ENCODE data around the gene VPS39.

DNA sequence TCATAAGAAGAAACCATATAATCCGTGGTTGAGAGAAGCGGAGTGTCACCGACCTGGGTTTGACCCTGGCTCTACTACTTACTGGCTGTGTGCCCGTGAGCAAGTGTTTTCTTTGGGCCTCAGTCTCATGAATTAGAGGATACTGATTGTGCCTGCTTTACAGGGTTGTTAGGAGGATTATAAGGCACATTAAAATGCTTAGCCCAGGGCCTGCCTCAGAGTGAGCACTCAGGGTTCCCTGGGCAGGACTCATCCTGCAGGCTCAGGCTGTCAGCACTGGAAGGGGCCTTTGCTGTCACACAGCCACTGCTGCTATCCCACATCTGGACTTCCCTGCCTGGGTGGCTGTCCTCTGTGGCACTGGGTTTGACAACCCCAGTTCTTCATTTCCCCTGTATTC, 56.4 kb downstream of the VPS39 start:
- TF ChIP-seq, protein P1, sequence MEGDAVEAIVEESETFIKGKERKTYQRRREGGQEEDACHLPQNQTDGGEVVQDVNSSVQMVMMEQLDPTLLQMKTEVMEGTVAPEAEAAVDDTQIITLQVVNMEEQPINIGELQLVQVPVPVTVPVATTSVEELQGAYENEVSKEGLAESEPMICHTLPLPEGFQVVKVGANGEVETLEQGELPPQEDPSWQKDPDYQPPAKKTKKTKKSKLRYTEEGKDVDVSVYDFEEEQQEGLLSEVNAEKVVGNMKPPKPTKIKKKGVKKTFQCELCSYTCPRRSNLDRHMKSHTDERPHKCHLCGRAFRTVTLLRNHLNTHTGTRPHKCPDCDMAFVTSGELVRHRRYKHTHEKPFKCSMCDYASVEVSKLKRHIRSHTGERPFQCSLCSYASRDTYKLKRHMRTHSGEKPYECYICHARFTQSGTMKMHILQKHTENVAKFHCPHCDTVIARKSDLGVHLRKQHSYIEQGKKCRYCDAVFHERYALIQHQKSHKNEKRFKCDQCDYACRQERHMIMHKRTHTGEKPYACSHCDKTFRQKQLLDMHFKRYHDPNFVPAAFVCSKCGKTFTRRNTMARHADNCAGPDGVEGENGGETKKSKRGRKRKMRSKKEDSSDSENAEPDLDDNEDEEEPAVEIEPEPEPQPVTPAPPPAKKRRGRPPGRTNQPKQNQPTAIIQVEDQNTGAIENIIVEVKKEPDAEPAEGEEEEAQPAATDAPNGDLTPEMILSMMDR (IDR thresholded peaks at IDR 0.05), result no peak
- TF ChIP-seq EZH2 (IDR thresholded peaks at IDR 0.05), result no peak
- no peak for TF ChIP-seq EZH2phosphoT487 (IDR thresholded peaks at IDR 0.05)
